Stimulated activated naive CD8-positive, alpha-beta T cell treated with anti-CD3 and anti-CD28 coated beads, Interleukin-15, Interleukin-2, amounts not matched to agents 100 ng/mL and 50 ng/mL, for 24 hours (primary cell): ENCODE results near the gene PLAAT1.

Experiments
- H3K27ac Mint-ChIP-seq: one replicate; pipeline ENCODE4 v1.8.0; 2021; ENCODE audit warnings: mild to moderate bottlenecking, mixed read lengths
- H3K27me3 Mint-ChIP-seq: one replicate; pipeline ENCODE4 v1.8.0; 2021; ENCODE audit warnings: mixed read lengths
- H3K36me3 Mint-ChIP-seq: one replicate; pipeline ENCODE4 v1.8.0; 2021; ENCODE audit warnings: low read depth, mixed read lengths
- H3K4me1 Mint-ChIP-seq: one replicate; pipeline ENCODE4 v1.8.0; 2021; ENCODE audit warnings: low read depth, mixed read lengths
- H3K4me3 Mint-ChIP-seq: one replicate; pipeline ENCODE4 v1.8.0; 2021; ENCODE audit warnings: mild to moderate bottlenecking, mixed read lengths
- H3K9me3 Mint-ChIP-seq: one replicate; pipeline ENCODE4 v1.8.0; 2021; ENCODE audit warnings: mixed read lengths

The PLAAT1 gene

GRCh38 chr3:193297421-193297820, 56.4 kb downstream of the PLAAT1 start:
- H3K4me3 Mint-ChIP-seq: no peak overlapping the region
- peaks cover 3% of the 10 kb centered on the region for H3K9me3 Mint-ChIP-seq
- H3K36me3 Mint-ChIP-seq: no peaks in the 10 kb centered on the region
- H3K4me1 Mint-ChIP-seq: no peaks in the 10 kb centered on the region
- H3K27ac Mint-ChIP-seq: no peak overlapping the region
- H3K27me3 Mint-ChIP-seq: no peaks in the 10 kb centered on the region

- H3K27ac Mint-ChIP-seq: no peak overlapping the region
- no peaks in the 10 kb centered on the region for H3K27me3 Mint-ChIP-seq
These were observed 60.4 kb downstream of the PLAAT1 start for GRCh38 chr3:193301433-193301832.

GRCh38 chr3:193305356-193305755, 64.3 kb downstream of the PLAAT1 start:
- Mint-ChIP-seq H3K36me3 (no peaks in the 10 kb centered on the region), H3K27me3 (no peaks in the 10 kb centered on the region), H3K9me3 (no peaks in the 10 kb centered on the region), H3K4me1 (no peaks in the 10 kb centered on the region), H3K27ac (no peak overlapping the region), H3K4me3 (no peak overlapping the region)

More at GRCh38 chr3:193301433-193301832, 60.4 kb downstream of the PLAAT1 start:
- Mint-ChIP-seq H3K4me3 (no peak overlapping the region), H3K36me3 (no peaks in the 10 kb centered on the region), H3K9me3 (no peaks in the 10 kb centered on the region), H3K4me1 (no peaks in the 10 kb centered on the region)

- Mint-ChIP-seq H3K4me3 (no peak overlapping the region), H3K27me3 (no peaks in the 10 kb centered on the region), H3K36me3 (no peaks in the 10 kb centered on the region), H3K9me3 (no peaks in the 10 kb centered on the region), H3K27ac (no peak overlapping the region), H3K4me1 (no peaks in the 10 kb centered on the region)
These were observed 70.1 kb downstream of the PLAAT1 start for GRCh38 chr3:193310914-193311723.

GRCh38 chr3:193313061-193313958, 72.3 kb downstream of the PLAAT1 start:
- Mint-ChIP-seq H3K9me3 (no peaks in the 10 kb centered on the region), H3K27me3 (no peaks in the 10 kb centered on the region), H3K36me3 (no peaks in the 10 kb centered on the region), H3K27ac (no peak overlapping the region), H3K4me1 (no peaks in the 10 kb centered on the region), H3K4me3 (no peak overlapping the region)

- H3K4me1 Mint-ChIP-seq: no peaks in the 10 kb centered on the region
- no peaks in the 10 kb centered on the region for H3K36me3 Mint-ChIP-seq
- H3K27ac Mint-ChIP-seq: no peak overlapping the region
- no peak overlapping the region for H3K4me3 Mint-ChIP-seq
- no peaks in the 10 kb centered on the region for H3K27me3 Mint-ChIP-seq
- H3K9me3 Mint-ChIP-seq: no peaks in the 10 kb centered on the region
These were observed 73.1 kb downstream of the PLAAT1 start for GRCh38 chr3:193314161-193314560.

- Mint-ChIP-seq H3K27me3 (no peaks in the 10 kb centered on the region), H3K4me3 (no peak overlapping the region), H3K4me1 (no peaks in the 10 kb centered on the region), H3K36me3 (no peaks in the 10 kb centered on the region), H3K9me3 (no peaks in the 10 kb centered on the region), H3K27ac (no peak overlapping the region)
These were observed 76.8 kb downstream of the PLAAT1 start for GRCh38 chr3:193317682-193318300.
